ENCODE measurements around the gene SEL1L3.

SEL1L3 gene

DNA sequence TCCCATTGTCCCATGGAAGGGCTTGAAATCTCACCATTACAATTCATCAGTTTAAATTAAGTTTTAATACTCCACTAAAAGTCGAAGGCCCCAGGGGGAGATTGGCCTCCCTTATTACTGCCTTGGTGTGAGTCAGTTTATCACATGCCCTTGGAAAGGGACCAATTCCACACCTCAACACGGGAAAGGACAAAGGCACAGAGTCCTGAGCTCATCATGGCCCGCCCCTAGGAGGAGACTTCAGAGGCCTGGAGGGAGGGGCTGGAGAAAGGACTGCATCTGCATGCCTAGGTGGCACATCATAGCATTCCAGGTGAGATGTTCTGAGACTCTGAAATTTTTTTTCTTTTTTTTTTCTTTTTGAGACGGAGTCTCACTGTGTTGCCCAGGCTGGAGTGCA lies 2.8 kb upstream of the SEL1L3 start:
- H3K9ac ChIP-seq (ENCODE audit: low read length), result peak overlapping the region; percentile 94
- peak overlapping the region; percentile 73 for H3K4me3 ChIP-seq (ENCODE audit: insufficient read depth, low read length, poor library complexity, severe bottlenecking)
- no peak for TF ChIP-seq EZH2phosphoT487 (conservative IDR thresholded peaks at IDR 0.05; ENCODE audit: low read length)
- TF ChIP-seq, protein P1, sequence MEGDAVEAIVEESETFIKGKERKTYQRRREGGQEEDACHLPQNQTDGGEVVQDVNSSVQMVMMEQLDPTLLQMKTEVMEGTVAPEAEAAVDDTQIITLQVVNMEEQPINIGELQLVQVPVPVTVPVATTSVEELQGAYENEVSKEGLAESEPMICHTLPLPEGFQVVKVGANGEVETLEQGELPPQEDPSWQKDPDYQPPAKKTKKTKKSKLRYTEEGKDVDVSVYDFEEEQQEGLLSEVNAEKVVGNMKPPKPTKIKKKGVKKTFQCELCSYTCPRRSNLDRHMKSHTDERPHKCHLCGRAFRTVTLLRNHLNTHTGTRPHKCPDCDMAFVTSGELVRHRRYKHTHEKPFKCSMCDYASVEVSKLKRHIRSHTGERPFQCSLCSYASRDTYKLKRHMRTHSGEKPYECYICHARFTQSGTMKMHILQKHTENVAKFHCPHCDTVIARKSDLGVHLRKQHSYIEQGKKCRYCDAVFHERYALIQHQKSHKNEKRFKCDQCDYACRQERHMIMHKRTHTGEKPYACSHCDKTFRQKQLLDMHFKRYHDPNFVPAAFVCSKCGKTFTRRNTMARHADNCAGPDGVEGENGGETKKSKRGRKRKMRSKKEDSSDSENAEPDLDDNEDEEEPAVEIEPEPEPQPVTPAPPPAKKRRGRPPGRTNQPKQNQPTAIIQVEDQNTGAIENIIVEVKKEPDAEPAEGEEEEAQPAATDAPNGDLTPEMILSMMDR (IDR thresholded peaks at IDR 0.05; ENCODE audit: insufficient read depth, low read length, poor library complexity, severe bottlenecking), result no peak
- H3K27ac ChIP-seq (ENCODE audit: low read depth, low read length), result peak overlapping the region; percentile 100
- H4K20me1 ChIP-seq (ENCODE audit: low read depth, low read length), result no peaks in the 10 kb centered on the region
- H3K27me3 ChIP-seq (ENCODE audit: low read length), result no peaks in the 10 kb centered on the region
- H3K4me2 ChIP-seq (ENCODE audit: low read depth, low read length, poor library complexity, severe bottlenecking), result peak overlapping the region; percentile 90
- H3F3A ChIP-seq (ENCODE audit: insufficient read depth), result peaks cover 87% of the 10 kb centered on the region
- no peak overlapping the region for H2AFZ ChIP-seq (ENCODE audit: low read depth, low read length, severe bottlenecking)
- H3K9me3 ChIP-seq (ENCODE audit: insufficient read depth, low read length), result no peaks in the 10 kb centered on the region
- no peaks in the 10 kb centered on the region for H3K9me2 ChIP-seq (replicated peaks; ENCODE audit: insufficient read depth, low read length)
- peaks cover 84% of the 10 kb centered on the region for H3K79me2 ChIP-seq (ENCODE audit: insufficient read depth, low read length)
- H3K36me3 ChIP-seq (ENCODE audit: low read length), result peaks cover 14% of the 10 kb centered on the region

DNA sequence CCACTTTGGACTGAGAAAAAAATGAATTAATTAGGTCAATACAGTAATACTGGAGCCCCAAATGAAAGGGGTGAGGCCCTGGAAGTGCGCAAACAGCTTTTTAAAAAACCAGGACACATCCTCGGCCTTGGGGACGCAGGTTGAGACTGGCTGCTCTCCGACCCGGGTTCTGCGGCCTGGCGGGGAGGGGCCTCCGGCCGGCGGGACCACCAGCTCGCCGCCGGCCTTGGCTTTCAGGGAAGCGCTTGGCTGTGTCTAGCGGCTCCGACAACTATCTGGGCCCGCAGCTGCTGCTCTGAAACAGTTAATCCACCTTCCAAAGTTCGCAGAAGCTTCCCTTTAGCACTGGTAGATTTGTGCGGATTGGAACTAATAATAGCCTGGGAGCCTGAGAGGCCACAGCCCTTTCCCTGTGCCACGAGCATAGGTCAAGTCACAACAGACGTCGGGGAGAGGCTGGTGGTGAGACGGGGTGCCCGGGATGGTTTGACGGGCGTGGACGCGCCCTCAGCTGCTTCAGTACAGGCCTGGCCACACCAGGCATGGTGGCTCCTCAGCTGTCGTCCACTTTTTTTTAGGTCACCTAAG lies 1.1 kb upstream of the SEL1L3 start:
- Histone ChIP-seq H3K27me3 (ENCODE audit: low read length) (no peaks in the 10 kb centered on the region), H3F3A (ENCODE audit: insufficient read depth) (peaks cover 87% of the 10 kb centered on the region), H2AFZ (ENCODE audit: low read depth, low read length, severe bottlenecking) (no peak overlapping the region), H3K27ac (ENCODE audit: low read depth, low read length) (peak overlapping the region; percentile 100), H3K9me2 (replicated peaks; ENCODE audit: insufficient read depth, low read length) (no peaks in the 10 kb centered on the region), H4K20me1 (ENCODE audit: low read depth, low read length) (peaks cover 6% of the 10 kb centered on the region; the same call in 1 of the 2 replicates), H3K36me3 (ENCODE audit: low read length) (peaks cover 26% of the 10 kb centered on the region), H3K9me3 (ENCODE audit: insufficient read depth, low read length) (no peaks in the 10 kb centered on the region), H3K9ac (ENCODE audit: low read length) (peak overlapping the region; percentile 94), H3K79me2 (ENCODE audit: insufficient read depth, low read length) (peaks cover 91% of the 10 kb centered on the region), H3K4me2 (ENCODE audit: low read depth, low read length, poor library complexity, severe bottlenecking) (peak overlapping the region; percentile 90), H3K4me3 (ENCODE audit: insufficient read depth, low read length, poor library complexity, severe bottlenecking) (peak overlapping the region; percentile 73)
- TF ChIP-seq, protein P1 (IDR thresholded peaks at IDR 0.05; ENCODE audit: insufficient read depth, low read length, poor library complexity, severe bottlenecking), result no peak
- no peak for TF ChIP-seq EZH2phosphoT487 (conservative IDR thresholded peaks at IDR 0.05; ENCODE audit: low read length)

DNA sequence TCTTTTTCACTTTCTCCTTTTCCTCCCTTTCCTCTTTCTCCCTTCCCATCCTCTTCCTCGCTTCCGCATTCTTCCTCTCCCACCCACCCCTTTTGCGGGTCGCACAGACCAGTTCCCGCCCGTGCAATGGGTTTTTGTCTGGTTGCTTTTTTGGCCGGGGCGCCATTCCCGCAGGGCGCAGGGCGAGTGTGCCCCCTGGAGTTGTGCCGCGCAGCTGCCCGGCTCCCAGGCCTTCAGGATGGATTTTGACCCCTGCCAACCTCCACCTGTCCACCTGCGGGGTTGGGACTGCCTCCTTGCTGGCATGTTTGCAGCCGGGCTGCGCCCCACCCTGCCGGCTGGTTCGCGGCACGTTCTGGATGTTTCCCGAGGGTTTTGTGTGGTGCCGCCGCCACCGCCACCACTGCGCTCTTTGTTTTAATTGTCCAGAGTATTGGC lies 578 bp upstream of the SEL1L3 start:
- H3K9me3 ChIP-seq (ENCODE audit: insufficient read depth, low read length), result no peaks in the 10 kb centered on the region
- peaks cover 26% of the 10 kb centered on the region for H3K36me3 ChIP-seq (ENCODE audit: low read length)
- peaks cover 87% of the 10 kb centered on the region for H3F3A ChIP-seq (ENCODE audit: insufficient read depth)
- H4K20me1 ChIP-seq (ENCODE audit: low read depth, low read length), result peaks cover 7% of the 10 kb centered on the region; the same call in 1 of the 2 replicates
- no peaks in the 10 kb centered on the region for H3K27me3 ChIP-seq (ENCODE audit: low read length)
- H3K27ac ChIP-seq (ENCODE audit: low read depth, low read length), result peak overlapping the region; percentile 100
- peak overlapping the region; percentile 94 for H3K9ac ChIP-seq (ENCODE audit: low read length)
- peak overlapping the region; percentile 90 for H3K4me2 ChIP-seq (ENCODE audit: low read depth, low read length, poor library complexity, severe bottlenecking)
- H3K9me2 ChIP-seq (replicated peaks; ENCODE audit: insufficient read depth, low read length), result no peaks in the 10 kb centered on the region
- H3K79me2 ChIP-seq (ENCODE audit: insufficient read depth, low read length), result peaks cover 91% of the 10 kb centered on the region
- H3K4me3 ChIP-seq (ENCODE audit: insufficient read depth, low read length, poor library complexity, severe bottlenecking), result peak overlapping the region; percentile 73
- H2AFZ ChIP-seq (ENCODE audit: low read depth, low read length, severe bottlenecking), result no peak overlapping the region
- TF ChIP-seq EZH2phosphoT487 (conservative IDR thresholded peaks at IDR 0.05; ENCODE audit: low read length), result no peak
- TF ChIP-seq, protein P1 (IDR thresholded peaks at IDR 0.05; ENCODE audit: insufficient read depth, low read length, poor library complexity, severe bottlenecking), result peak; percentile 39

Data from SU-DHL-6 (cell line).